ENCODE results near the gene UBA7.

GRCh38 chr3:49805367-49805782 is 8.4 kb downstream of the UBA7 start:
- TF ChIP-seq POLR2AphosphoS5 (IDR thresholded peaks at IDR 0.05; ENCODE audit: low read depth, low read length) (no peak), POLR2A (IDR thresholded peaks at IDR 0.05; ENCODE audit: low read depth, low read length) (no peak), TAF1 (IDR thresholded peaks at IDR 0.05; ENCODE audit: borderline replicate concordance, low read depth, low read length) (no peak)

Measured in GM12892 (cell line).